ENCODE data around the gene KRTAP10-11. TPM values are rescaled to one million over a fixed set of nuclear protein-coding genes. Genes with fewer than 3 reads are reported as not detected.

Gene KRTAP10-11
- total and polyA plus RNA-seq, 2 donors (not counting 1 experiment from before 2014, with no cell fraction given): not detected

DNA sequence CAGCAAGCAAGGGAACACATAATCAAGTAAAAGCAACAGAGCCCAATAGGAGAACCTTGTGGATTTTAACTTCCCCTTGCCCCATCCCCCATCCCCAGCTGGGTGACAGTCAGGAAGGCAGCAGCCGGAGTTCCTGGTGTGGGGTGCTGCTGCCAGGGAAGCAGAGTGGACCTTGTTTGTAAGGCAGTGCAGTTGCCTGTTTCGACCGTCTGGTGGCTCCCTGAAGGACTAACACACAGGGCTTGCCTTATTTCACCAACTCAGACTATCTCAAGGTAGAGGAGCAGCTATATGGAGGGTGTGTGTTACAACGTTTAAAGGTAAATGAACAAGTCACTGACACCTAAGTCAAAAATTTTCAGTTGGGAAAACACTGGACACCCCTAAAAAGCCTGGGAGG is 27.7 kb upstream of the KRTAP10-11 start:
- no peaks in the 10 kb centered on the region for H3K79me2 ChIP-seq (ENCODE audit: control insufficient read depth, insufficient read depth, low read length)
- H3K27ac ChIP-seq (ENCODE audit: insufficient read depth, low read length): no peak overlapping the region
- no peaks in the 10 kb centered on the region for H4K20me1 ChIP-seq (ENCODE audit: control insufficient read depth, extremely low read depth, insufficient read depth, low read length)
- no peaks in the 10 kb centered on the region for H3K36me3 ChIP-seq (ENCODE audit: control insufficient read depth, insufficient read depth, low read length)
- no peaks in the 10 kb centered on the region for H3K4me1 ChIP-seq (ENCODE audit: control insufficient read depth, extremely low read depth, insufficient read depth, low read length)
- no peaks in the 10 kb centered on the region for H3K27me3 ChIP-seq (ENCODE audit: control insufficient read depth, insufficient read depth, low read length)
- H3K9me3 ChIP-seq (ENCODE audit: control insufficient read depth, insufficient read depth, low read depth, low read length): no peaks in the 10 kb centered on the region
- TF ChIP-seq, protein P1, sequence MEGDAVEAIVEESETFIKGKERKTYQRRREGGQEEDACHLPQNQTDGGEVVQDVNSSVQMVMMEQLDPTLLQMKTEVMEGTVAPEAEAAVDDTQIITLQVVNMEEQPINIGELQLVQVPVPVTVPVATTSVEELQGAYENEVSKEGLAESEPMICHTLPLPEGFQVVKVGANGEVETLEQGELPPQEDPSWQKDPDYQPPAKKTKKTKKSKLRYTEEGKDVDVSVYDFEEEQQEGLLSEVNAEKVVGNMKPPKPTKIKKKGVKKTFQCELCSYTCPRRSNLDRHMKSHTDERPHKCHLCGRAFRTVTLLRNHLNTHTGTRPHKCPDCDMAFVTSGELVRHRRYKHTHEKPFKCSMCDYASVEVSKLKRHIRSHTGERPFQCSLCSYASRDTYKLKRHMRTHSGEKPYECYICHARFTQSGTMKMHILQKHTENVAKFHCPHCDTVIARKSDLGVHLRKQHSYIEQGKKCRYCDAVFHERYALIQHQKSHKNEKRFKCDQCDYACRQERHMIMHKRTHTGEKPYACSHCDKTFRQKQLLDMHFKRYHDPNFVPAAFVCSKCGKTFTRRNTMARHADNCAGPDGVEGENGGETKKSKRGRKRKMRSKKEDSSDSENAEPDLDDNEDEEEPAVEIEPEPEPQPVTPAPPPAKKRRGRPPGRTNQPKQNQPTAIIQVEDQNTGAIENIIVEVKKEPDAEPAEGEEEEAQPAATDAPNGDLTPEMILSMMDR (conservative IDR thresholded peaks at IDR 0.05 in 1 of 2, IDR thresholded peaks at IDR 0.05 in 1 of 2; ENCODE audit: low read depth in 1 of 2, low read length in 2 of 2): no peak
- DNase-seq (ENCODE audit: low read depth in 2 of 2): peak; percentile 1 to 2
- H3K4me2 ChIP-seq (ENCODE audit: extremely low read depth, insufficient read depth, low read length): no peak overlapping the region
- no peak overlapping the region for H2AFZ ChIP-seq (ENCODE audit: low read length)
- H3K9ac ChIP-seq (ENCODE audit: insufficient read depth, low read length): no peak overlapping the region
- H3K4me3 ChIP-seq (replicated peaks in 1 of 4; ENCODE audit: control extremely low read depth in 1 of 4, insufficient read depth in 1 of 4, low read depth in 3 of 4, low read length in 4 of 4): no peak overlapping the region

DNA sequence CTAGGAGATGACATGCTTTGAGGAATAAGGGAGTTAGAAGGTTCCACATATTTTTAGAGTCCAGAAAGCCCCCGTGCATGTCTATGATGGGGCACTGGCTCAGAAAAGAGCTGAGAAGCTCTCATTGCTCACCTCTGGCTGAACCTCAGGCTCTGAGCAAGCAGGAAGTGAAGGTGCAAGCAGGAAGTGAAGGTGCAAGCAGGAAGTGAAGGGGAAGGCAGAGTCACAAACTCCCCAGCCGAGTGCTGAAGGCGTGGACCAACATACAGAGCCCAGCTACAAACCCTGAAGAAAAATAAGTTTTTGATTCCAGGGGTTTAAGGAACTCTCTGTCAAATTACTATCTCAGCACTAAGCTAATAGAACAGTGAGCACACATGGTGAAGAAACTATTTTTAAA is 27.3 kb upstream of the KRTAP10-11 start:
- no peaks in the 10 kb centered on the region for H3K79me2 ChIP-seq (ENCODE audit: control insufficient read depth, insufficient read depth, low read length)
- no peaks in the 10 kb centered on the region for H4K20me1 ChIP-seq (ENCODE audit: control insufficient read depth, extremely low read depth, insufficient read depth, low read length)
- H3K4me3 ChIP-seq (replicated peaks in 1 of 4; ENCODE audit: control extremely low read depth in 1 of 4, insufficient read depth in 1 of 4, low read depth in 3 of 4, low read length in 4 of 4): no peak overlapping the region
- H3K4me1 ChIP-seq (ENCODE audit: control insufficient read depth, extremely low read depth, insufficient read depth, low read length): no peaks in the 10 kb centered on the region
- no peak overlapping the region for H3K27ac ChIP-seq (ENCODE audit: insufficient read depth, low read length)
- no peak for TF ChIP-seq EZH2 (IDR thresholded peaks at IDR 0.05; ENCODE audit: low read length, missing control alignments)
- TF ChIP-seq, protein P1 (conservative IDR thresholded peaks at IDR 0.05 in 1 of 2, IDR thresholded peaks at IDR 0.05 in 1 of 2; ENCODE audit: low read depth in 1 of 2, low read length in 2 of 2): no peak
- H3K4me2 ChIP-seq (ENCODE audit: extremely low read depth, insufficient read depth, low read length): no peak overlapping the region
- H3K36me3 ChIP-seq (ENCODE audit: control insufficient read depth, insufficient read depth, low read length): no peaks in the 10 kb centered on the region
- no peaks in the 10 kb centered on the region for H3K27me3 ChIP-seq (ENCODE audit: control insufficient read depth, insufficient read depth, low read length)
- H3K9ac ChIP-seq (ENCODE audit: insufficient read depth, low read length): no peak overlapping the region
- H2AFZ ChIP-seq (ENCODE audit: low read length): no peak overlapping the region
- no peak for DNase-seq (ENCODE audit: low read depth in 2 of 2)
- H3K9me3 ChIP-seq (ENCODE audit: control insufficient read depth, insufficient read depth, low read depth, low read length): no peaks in the 10 kb centered on the region

DNA sequence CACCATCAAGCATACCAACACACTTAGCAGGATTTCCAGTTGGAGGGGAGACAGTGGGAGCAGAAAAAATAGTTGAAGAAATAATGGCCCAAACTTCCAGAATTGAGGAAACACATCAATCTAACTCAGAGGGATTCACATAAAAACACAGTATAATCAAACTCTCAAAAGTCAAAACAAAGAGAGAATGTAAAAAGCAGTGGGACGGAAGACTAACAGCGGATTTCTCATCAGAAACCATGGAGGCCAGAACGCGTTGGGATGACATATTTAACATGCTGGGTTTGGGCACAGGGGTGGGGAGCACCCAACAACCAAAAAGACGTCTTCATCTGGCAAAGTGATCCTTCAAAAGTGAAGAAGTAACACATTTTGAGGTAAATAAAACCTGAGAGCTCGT is 26.3 kb upstream of the KRTAP10-11 start:
- Histone ChIP-seq H3K36me3 (ENCODE audit: control insufficient read depth, insufficient read depth, low read length) (no peaks in the 10 kb centered on the region), H3K4me2 (ENCODE audit: extremely low read depth, insufficient read depth, low read length) (no peak overlapping the region), H2AFZ (ENCODE audit: low read length) (no peak overlapping the region), H3K27me3 (ENCODE audit: control insufficient read depth, insufficient read depth, low read length) (no peaks in the 10 kb centered on the region), H3K4me3 (replicated peaks in 1 of 4; ENCODE audit: control extremely low read depth in 1 of 4, insufficient read depth in 1 of 4, low read depth in 3 of 4, low read length in 4 of 4) (no peak overlapping the region), H3K27ac (ENCODE audit: insufficient read depth, low read length) (no peak overlapping the region), H3K79me2 (ENCODE audit: control insufficient read depth, insufficient read depth, low read length) (no peaks in the 10 kb centered on the region), H4K20me1 (ENCODE audit: control insufficient read depth, extremely low read depth, insufficient read depth, low read length) (no peaks in the 10 kb centered on the region), H3K9ac (ENCODE audit: insufficient read depth, low read length) (no peak overlapping the region), H3K4me1 (ENCODE audit: control insufficient read depth, extremely low read depth, insufficient read depth, low read length) (no peaks in the 10 kb centered on the region), H3K9me3 (ENCODE audit: control insufficient read depth, insufficient read depth, low read depth, low read length) (no peaks in the 10 kb centered on the region)
- TF ChIP-seq, protein P1 (conservative IDR thresholded peaks at IDR 0.05 in 1 of 2, IDR thresholded peaks at IDR 0.05 in 1 of 2; ENCODE audit: low read depth in 1 of 2, low read length in 2 of 2): no peak
- TF ChIP-seq EZH2 (IDR thresholded peaks at IDR 0.05; ENCODE audit: low read length, missing control alignments): no peak
- DNase-seq (ENCODE audit: low read depth in 2 of 2): no peak

Data from fibroblast of lung (primary cell).